HepG2 (cell line): Measurements from ENCODE around the gene ZFPL1. TPM values are rescaled to one million over a fixed set of nuclear protein-coding genes. Genes with fewer than 3 reads are reported as not detected.

Source experiments
- ARNT ChIP-seq: fragments of 450-650 bp; IDR thresholded peaks from 2 replicates; pipeline ENCODE4 v1.6.1; 2017
- CBX5 ChIP-seq: sonication (generic); formaldehyde crosslinking; IDR thresholded peaks from 2 replicates; pipeline ENCODE4 v1.4.0; 2020; ENCODE audit warnings: missing genetic modification reagents, borderline replicate concordance
- CHD4 ChIP-seq: fragments of 200-600 bp; sonication (generic); IDR thresholded peaks from 2 replicates; pipeline ENCODE4 v1.7.0; 2017; ENCODE audit warnings: mild to moderate bottlenecking, low read length, borderline replicate concordance
- FOXP4 ChIP-seq: sonication (generic); formaldehyde crosslinking; IDR thresholded peaks from 2 replicates; pipeline ENCODE4 v1.4.0; 2020; ENCODE audit warnings: missing genetic modification reagents
- IRX3 ChIP-seq: sonication (generic); formaldehyde crosslinking; IDR thresholded peaks from 2 replicates; pipeline ENCODE4 v1.8.1; 2023; ENCODE audit warnings: mild to moderate bottlenecking, low read depth, missing genetic modification reagents, borderline replicate concordance
- NPAS2 ChIP-seq: sonication (generic); formaldehyde crosslinking; IDR thresholded peaks from 2 replicates; pipeline ENCODE4 v1.8.0; 2022; ENCODE audit warnings: mild to moderate bottlenecking, missing genetic modification reagents, borderline replicate concordance
- RFX5 ChIP-seq: IDR thresholded peaks from 2 replicates; pipeline ENCODE4 v1.6.1; 2011; ENCODE audit warnings: low read depth, low read length, improper control_type of control experiment
- SP5 ChIP-seq: IDR thresholded peaks from 2 replicates; pipeline ENCODE4 v1.6.1; 2016; ENCODE audit warnings: low read depth, borderline replicate concordance
- STAT5B ChIP-seq: sonication (generic); formaldehyde crosslinking; IDR thresholded peaks from 2 replicates; pipeline ENCODE4 v1.4.0; 2020; ENCODE audit warnings: missing genetic modification reagents
- TRIM24 ChIP-seq: sonication (generic); formaldehyde crosslinking; IDR thresholded peaks from 2 replicates; pipeline ENCODE4 v1.8.0; 2022; ENCODE audit warnings: mild to moderate bottlenecking, missing genetic modification reagents
- U2AF1 ChIP-seq: fragments of 200-400 bp; formaldehyde crosslinking; optimal IDR thresholded peaks from 2 replicates; pipeline ENCODE3; 2017; ENCODE audit warnings: mild to moderate bottlenecking, low read depth, low read length
- WIZ ChIP-seq: sonication (generic); formaldehyde crosslinking; IDR thresholded peaks from 2 replicates; pipeline ENCODE4 v1.5.1; 2020; ENCODE audit warnings: mild to moderate bottlenecking, missing genetic modification reagents
- ZBED4 ChIP-seq: sonication (generic); formaldehyde crosslinking; IDR thresholded peaks from 2 replicates; pipeline ENCODE4 v1.4.0; 2020; ENCODE audit warnings: missing genetic modification reagents, borderline replicate concordance
- ZBTB20 ChIP-seq: sonication (generic); formaldehyde crosslinking; IDR thresholded peaks from 2 replicates; pipeline ENCODE4 v1.8.1; 2023; ENCODE audit warnings: missing genetic modification reagents, low read depth, mild to moderate bottlenecking, borderline replicate concordance
- ZFX ChIP-seq: sonication (generic); formaldehyde crosslinking; IDR thresholded peaks from 2 replicates; pipeline ENCODE4 v1.4.0; 2020; ENCODE audit warnings: mild to moderate bottlenecking, low read depth, missing genetic modification reagents, moderate library complexity
- ZMYM2 ChIP-seq: sonication (generic); formaldehyde crosslinking; IDR thresholded peaks from 2 replicates; pipeline ENCODE4 v1.8.0; 2022; ENCODE audit warnings: mild to moderate bottlenecking, missing genetic modification reagents
- ZNF30 ChIP-seq: sonication (generic); formaldehyde crosslinking; IDR thresholded peaks from 2 replicates; pipeline ENCODE4 v1.5.0; 2020; ENCODE audit warnings: mild to moderate bottlenecking, missing genetic modification reagents
- ZNF672 ChIP-seq: sonication (generic); formaldehyde crosslinking; IDR thresholded peaks from 2 replicates; pipeline ENCODE4 v1.8.1; 2022; ENCODE audit warnings: missing genetic modification reagents
- polyA plus RNA-seq, 8 experiments: library from polyadenylated mRNA; depleted of rRNA in 3 of 8; stranded (reverse) in 7 of 8; unstranded in 1 of 8; fragments of >200 nt; fragmentation: Illumina TruSeq in 4 of 8; extraction: Trizol in 4 of 8; gene quantifications; 2 replicates each; pipeline versions ENCODE4 v1.2.1 to v1.2.3, GENCODE V29; 2011 to 2016; ENCODE audit warnings: low read depth in 4 of 8, missing spikeins in 1 of 8, mixed read lengths in 1 of 8; ENCODE audit not compliant: insufficient read depth in 1 of 8
- total RNA-seq, 5 experiments: library from RNA; depleted of rRNA; stranded (reverse); fragments of >200 nt; fragmentation: Illumina TruSeq; extraction: Trizol; gene quantifications; 2 replicates each; pipeline ENCODE4 v1.2.3, GENCODE V29; 2016; ENCODE audit warnings: low read depth in 1 of 5
- TF ChIP-seq, protein P1 (sequence below): sonication (generic); formaldehyde crosslinking; IDR thresholded peaks from 2 replicates; pipeline ENCODE4 v1.4.0; 2020; ENCODE audit warnings: mild to moderate bottlenecking, missing genetic modification reagents
- TF ChIP-seq, protein P2 (sequence below): sonication (generic); formaldehyde crosslinking; IDR thresholded peaks from 2 replicates; pipeline ENCODE4 v1.8.0; 2022; ENCODE audit warnings: mild to moderate bottlenecking, missing genetic modification reagents, moderate library complexity

ZFPL1 gene
- total and polyA plus RNA-seq, 2 of the 13 experiments (the other 11 are each of a cell fraction or from before 2014, with no cell fraction given) = 32.2 to 56.0 TPM

GRCh38 chr11:65117206-65118096 lies 33.4 kb downstream of the ZFPL1 start, which contains the start of gene ZNHIT2 (continued):
- TF ChIP-seq, protein P1, sequence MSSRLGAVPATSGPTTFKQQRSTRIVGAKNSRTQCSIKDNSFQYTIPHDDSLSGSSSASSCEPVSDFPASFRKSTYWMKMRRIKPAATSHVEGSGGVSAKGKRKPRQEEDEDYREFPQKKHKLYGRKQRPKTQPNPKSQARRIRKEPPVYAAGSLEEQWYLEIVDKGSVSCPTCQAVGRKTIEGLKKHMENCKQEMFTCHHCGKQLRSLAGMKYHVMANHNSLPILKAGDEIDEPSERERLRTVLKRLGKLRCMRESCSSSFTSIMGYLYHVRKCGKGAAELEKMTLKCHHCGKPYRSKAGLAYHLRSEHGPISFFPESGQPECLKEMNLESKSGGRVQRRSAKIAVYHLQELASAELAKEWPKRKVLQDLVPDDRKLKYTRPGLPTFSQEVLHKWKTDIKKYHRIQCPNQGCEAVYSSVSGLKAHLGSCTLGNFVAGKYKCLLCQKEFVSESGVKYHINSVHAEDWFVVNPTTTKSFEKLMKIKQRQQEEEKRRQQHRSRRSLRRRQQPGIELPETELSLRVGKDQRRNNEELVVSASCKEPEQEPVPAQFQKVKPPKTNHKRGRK = no peak
- peak; percentile 53; the same call in 1 of the 2 replicates for TF ChIP-seq ZBED4 (CRISPR knock-in tag)
- TF ChIP-seq CBX5 (CRISPR knock-in tag) = no peak
- TF ChIP-seq IRX3 (CRISPR knock-in tag) = 0 out of 2 replicates have a peak, but pooled peaks have one; percentile 73
- no peak for TF ChIP-seq ARNT
- TF ChIP-seq ZBTB20 = no peak
- no peak for TF ChIP-seq TRIM24 (CRISPR knock-in tag)
- peak; percentile 35; the same call in 1 of the 2 replicates for TF ChIP-seq WIZ (CRISPR knock-in tag)
- TF ChIP-seq FOXP4 (CRISPR knock-in tag) = 0 out of 2 replicates have a peak, but pooled peaks have one; percentile 41
- 0 out of 2 replicates have a peak, but pooled peaks have one; percentile 16 for TF ChIP-seq SP5 (CRISPR knock-in tag)
- peak; percentile 99 for TF ChIP-seq ZFX
- TF ChIP-seq U2AF1 = no peak
- TF ChIP-seq ZMYM2 (CRISPR knock-in tag) = no peak
- no peak for TF ChIP-seq ZNF30 (CRISPR knock-in tag)
- no peak for TF ChIP-seq ZNF672 (CRISPR knock-in tag)
- TF ChIP-seq, protein P2, sequence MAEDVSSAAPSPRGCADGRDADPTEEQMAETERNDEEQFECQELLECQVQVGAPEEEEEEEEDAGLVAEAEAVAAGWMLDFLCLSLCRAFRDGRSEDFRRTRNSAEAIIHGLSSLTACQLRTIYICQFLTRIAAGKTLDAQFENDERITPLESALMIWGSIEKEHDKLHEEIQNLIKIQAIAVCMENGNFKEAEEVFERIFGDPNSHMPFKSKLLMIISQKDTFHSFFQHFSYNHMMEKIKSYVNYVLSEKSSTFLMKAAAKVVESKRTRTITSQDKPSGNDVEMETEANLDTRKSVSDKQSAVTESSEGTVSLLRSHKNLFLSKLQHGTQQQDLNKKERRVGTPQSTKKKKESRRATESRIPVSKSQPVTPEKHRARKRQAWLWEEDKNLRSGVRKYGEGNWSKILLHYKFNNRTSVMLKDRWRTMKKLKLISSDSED (CRISPR knock-in tag) = no peak
- no peak for TF ChIP-seq STAT5B
- TF ChIP-seq CHD4 = no peak
- no peak for TF ChIP-seq NPAS2 (CRISPR knock-in tag)
- no peak; the same call in 1 of the 2 replicates for TF ChIP-seq RFX5
